K562 (cell line): ENCODE data around the gene STMP1. TPM values are rescaled to one million over a fixed set of nuclear protein-coding genes. Genes with fewer than 3 reads are reported as not detected.

ENCODE experiments used
- ARID2 ChIP-seq: fragments of 450-650 bp; IDR thresholded peaks from 2 replicates; pipeline ENCODE4 v1.6.1; 2017; ENCODE audit warnings: antibody characterized with exemption, mild to moderate bottlenecking
- BRCA1 ChIP-seq, 2 experiments: fragments of 450-650 bp in 1 of 2; sonication (generic) in 1 of 2; formaldehyde crosslinking in 1 of 2; IDR thresholded peaks; 2 replicates each; pipeline versions ENCODE4 v1.5.0 to v1.6.1; 2017 to 2020; ENCODE audit warnings: mild to moderate bottlenecking in 1 of 2, missing genetic modification reagents in 1 of 2
- CBFA2T2 ChIP-seq: fragments of 450-650 bp; conservative IDR thresholded peaks from 2 replicates; pipeline ENCODE4 v1.6.1; 2017; ENCODE audit warnings: mild to moderate bottlenecking
- E2F1 ChIP-seq: sonication (generic); formaldehyde crosslinking; IDR thresholded peaks from 2 replicates; pipeline ENCODE4 v1.8.1; 2023; ENCODE audit warnings: mild to moderate bottlenecking, missing genetic modification reagents, moderate library complexity
- E2F6 ChIP-seq, 2 experiments: IDR thresholded peaks; 2 replicates each; pipeline ENCODE4 v1.6.1; 2011; ENCODE audit warnings: borderline replicate concordance in 1 of 2, control low read depth in 1 of 2, low read depth in 1 of 2, low read length in 1 of 2, mild to moderate bottlenecking in 1 of 2, mixed read lengths in 1 of 2, moderate library complexity in 1 of 2; ENCODE audit not compliant: insufficient read depth in 1 of 2, insufficient read length in 1 of 2, poor library complexity in 1 of 2, severe bottlenecking in 1 of 2; ENCODE audit errors: extremely low read depth in 1 of 2
- ELF4 ChIP-seq: fragments of 450-650 bp; formaldehyde crosslinking; IDR thresholded peaks from 2 replicates; pipeline ENCODE4 v1.4.0; 2022; ENCODE audit warnings: missing genetic modification characterization
- HDAC3 ChIP-seq: fragments of 450-650 bp; IDR thresholded peaks from 2 replicates; pipeline ENCODE4 v1.6.1; 2018; ENCODE audit warnings: borderline replicate concordance, mild to moderate bottlenecking, moderate library complexity; ENCODE audit not compliant: partially characterized antibody
- HMGN3 ChIP-seq: IDR thresholded peaks from 2 replicates; pipeline ENCODE4 v1.6.1; 2011; ENCODE audit warnings: borderline replicate concordance, low read depth, mild to moderate bottlenecking, mixed read lengths, low read length; ENCODE audit not compliant: insufficient read length; ENCODE audit errors: extremely low read depth
- KLF1 ChIP-seq: fragments of 450-650 bp; IDR thresholded peaks from 2 replicates; pipeline ENCODE4 v1.6.1; 2016; ENCODE audit warnings: missing genetic modification characterization, missing compliant biosample characterization
- KLF16 ChIP-seq: IDR thresholded peaks from 2 replicates; pipeline ENCODE4 v1.6.1; 2016; ENCODE audit warnings: antibody characterized with exemption
- LARP7 ChIP-seq: fragments of 450-650 bp; IDR thresholded peaks from 2 replicates; pipeline ENCODE4 v1.6.1; 2016
- POLR2AphosphoS5 ChIP-seq: IDR thresholded peaks from 2 replicates; pipeline ENCODE4 v1.6.1; 2011; ENCODE audit warnings: mild to moderate bottlenecking, low read depth, low read length, moderate library complexity; ENCODE audit not compliant: control insufficient read depth, insufficient read depth
- SIN3A ChIP-seq, 2 experiments: fragments of 150-350 bp in 1 of 2; IDR thresholded peaks; 2 replicates each; pipeline ENCODE4 v1.6.1; 2011 to 2016; ENCODE audit warnings: borderline replicate concordance in 2 of 2, low read depth in 2 of 2, low read length in 2 of 2, mild to moderate bottlenecking in 2 of 2, moderate library complexity in 2 of 2; ENCODE audit not compliant: control insufficient read depth in 1 of 2
- SMARCB1 ChIP-seq: IDR thresholded peaks from 2 replicates; pipeline ENCODE4 v1.6.1; 2011; ENCODE audit warnings: improper control_type of control experiment, low read depth; ENCODE audit not compliant: insufficient read length
- SOX6 ChIP-seq: fragments of 450-650 bp; IDR thresholded peaks from 2 replicates; pipeline ENCODE4 v1.6.1; 2014; ENCODE audit warnings: mild to moderate bottlenecking
- SP2 ChIP-seq: IDR thresholded peaks from 2 replicates; pipeline ENCODE4 v1.6.1; 2011; ENCODE audit warnings: mild to moderate bottlenecking, low read depth, low read length, moderate library complexity; ENCODE audit not compliant: poor library complexity, severe bottlenecking; ENCODE audit errors: extremely low read depth
- TAF15 ChIP-seq: fragments of 200-400 bp; formaldehyde crosslinking; IDR thresholded peaks from 2 replicates; pipeline ENCODE4 v1.6.1; 2017; ENCODE audit warnings: mild to moderate bottlenecking, low read depth, low read length, moderate library complexity
- ZNF274 ChIP-seq: IDR thresholded peaks from 2 replicates; pipeline ENCODE4 v1.6.1; 2011; ENCODE audit warnings: low read depth, mild to moderate bottlenecking, low read length, moderate library complexity, borderline replicate concordance
- ZNF511 ChIP-seq: sonication (generic); formaldehyde crosslinking; IDR thresholded peaks from 2 replicates; pipeline ENCODE4 v1.8.0; 2022; ENCODE audit warnings: mild to moderate bottlenecking, missing genetic modification reagents
- ZNF740 ChIP-seq, 3 experiments: fragments of 200-800 bp in 1 of 3; sonication (Bioruptor generic) in 1 of 3; sonication (generic) in 1 of 3; formaldehyde crosslinking in 1 of 3; IDR thresholded peaks; 2 replicates each; pipeline versions ENCODE4 v1.6.1 to v1.8.0; 2016 to 2022; ENCODE audit warnings: mild to moderate bottlenecking in 2 of 3, missing compliant biosample characterization in 2 of 3, missing genetic modification characterization in 2 of 3, missing genetic modification reagents in 1 of 3
- polyA plus RNA-seq, 8 experiments: library from polyadenylated mRNA; depleted of rRNA in 4 of 8; stranded (reverse) in 5 of 8; unstranded in 3 of 8; fragments of >200 nt; fragmentation: Nextera tagmentation in 2 of 8; fragmentation: Illumina TruSeq in 1 of 8; extraction: Ambion mirVana in 2 of 8; extraction: Trizol in 1 of 8; gene quantifications; 2 replicates each; pipeline versions ENCODE4 v1.2.1 to v1.2.3, GENCODE V29; 2011 to 2014; ENCODE audit warnings: inconsistent platforms in 1 of 8, missing spikeins in 1 of 8
- total RNA-seq, 7 experiments: library from RNA; depleted of rRNA in 6 of 7; stranded (reverse); fragments of >200 nt in 6 of 7; fragmentation: Illumina TruSeq in 2 of 7; extraction: Trizol in 2 of 7; gene quantifications; 2 replicates each; pipeline versions ENCODE4 v1.2.1 to v1.2.3, GENCODE V29; 2011 to 2021; ENCODE audit warnings: low replicate concordance in 1 of 7

The STMP1 gene
- total and polyA plus RNA-seq, 9 of the 15 experiments (the other 6 are each of a cell fraction or from before 2014, with no cell fraction given): 10.6 to 249 (median 56.8) TPM

- TF ChIP-seq SP2 (peak; percentile 21), ZNF511 (peak; percentile 98), HMGN3 (peak; percentile 98), LARP7 (no peak; the same call in 1 of the 2 replicates), ELF4 (CRISPR knock-in tag) (peak; percentile 90), ZNF740 (CRISPR knock-in tag; IDR thresholded peaks at IDR 0.05) (peak; percentile 100), ZNF740 (tag; IDR thresholded peaks at IDR 0.05) (peak in 1 of 2 experiments; percentile 98; a peak in 2 of 4 replicates), E2F6 (IDR thresholded peaks at IDR 0.05; ENCODE audit: borderline replicate concordance in 1 of 2, extremely low read depth in 1 of 2, insufficient read depth in 1 of 2, insufficient read length in 1 of 2, low read depth in 1 of 2, low read length in 1 of 2, poor library complexity in 1 of 2, severe bottlenecking in 1 of 2) (peak; percentile 88 to 93), HDAC3 (no peak), SIN3A (IDR thresholded peaks at IDR 0.05; ENCODE audit: borderline replicate concordance in 2 of 2, control insufficient read depth in 1 of 2, low read depth in 2 of 2, low read length in 2 of 2) (peak; percentile 84 to 91; a peak in 2 of 4 replicates), BRCA1 (IDR thresholded peaks at IDR 0.05) (no peak), BRCA1 (CRISPR knock-in tag; IDR thresholded peaks at IDR 0.05) (no peak; the same call in none of the 2 replicates), KLF16 (peak; percentile 67; the same call in 1 of the 2 replicates), TAF15 (no peak), POLR2AphosphoS5 (peak; percentile 96), ARID2 (peak; percentile 37; the same call in 1 of the 2 replicates), E2F1 (CRISPR knock-in tag) (peak; percentile 75; the same call in 1 of the 2 replicates), SOX6 (peak; percentile 77), ZNF274 (no peak), KLF1 (tag) (peak; percentile 98), CBFA2T2 (no peak), SMARCB1 (no peak)
These were observed at the start of gene STMP1 (continued) for GRCh38 chr7:135662373-135663114.
